Activated gamma-delta T cell treated with anti-CD3 and anti-CD28 coated beads, Interleukin-2, amount 50 U/mL, for 16 hours (primary cell): ENCODE results near the gene HEPHL1.

ENCODE experiments used
- DNase-seq: peaks from one replicate; pipeline ENCODE4 v3.0.0-alpha.2; 2020; ENCODE audit warnings: low read depth

HEPHL1 gene

DNA sequence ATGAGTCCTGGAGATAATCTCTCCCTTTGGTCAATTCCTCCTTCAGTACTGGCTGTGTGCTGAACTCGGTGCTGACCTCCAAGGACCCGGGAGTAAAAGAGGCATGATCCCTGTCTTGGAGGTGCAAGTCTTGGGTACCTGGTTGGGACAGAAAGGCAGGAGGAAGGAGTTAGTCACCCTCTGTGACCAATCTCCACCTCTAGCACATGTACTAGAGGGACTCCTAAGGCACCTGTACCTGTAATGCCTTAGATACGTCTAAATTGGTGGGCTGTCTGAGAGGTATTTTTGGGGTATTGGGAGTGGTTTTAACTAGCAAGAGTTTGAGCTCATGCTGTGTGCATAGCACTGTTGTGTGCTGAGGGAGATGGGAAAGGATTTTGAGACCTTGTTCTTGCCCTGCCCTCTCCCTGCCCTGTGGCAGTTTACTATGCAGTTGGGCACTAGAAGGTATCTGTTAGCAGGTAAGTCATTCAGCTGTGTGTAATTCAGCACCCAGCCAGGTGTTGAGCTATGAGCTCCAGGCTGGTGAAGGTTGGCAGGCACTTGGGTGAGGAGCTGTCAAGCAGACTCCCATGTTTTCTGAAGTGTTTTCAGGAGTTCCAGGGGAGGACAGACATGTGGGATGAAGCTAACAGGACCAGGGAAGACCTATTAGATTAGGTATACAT is 110.0 kb downstream of the HEPHL1 start:
- no peak for DNase-seq

DNA sequence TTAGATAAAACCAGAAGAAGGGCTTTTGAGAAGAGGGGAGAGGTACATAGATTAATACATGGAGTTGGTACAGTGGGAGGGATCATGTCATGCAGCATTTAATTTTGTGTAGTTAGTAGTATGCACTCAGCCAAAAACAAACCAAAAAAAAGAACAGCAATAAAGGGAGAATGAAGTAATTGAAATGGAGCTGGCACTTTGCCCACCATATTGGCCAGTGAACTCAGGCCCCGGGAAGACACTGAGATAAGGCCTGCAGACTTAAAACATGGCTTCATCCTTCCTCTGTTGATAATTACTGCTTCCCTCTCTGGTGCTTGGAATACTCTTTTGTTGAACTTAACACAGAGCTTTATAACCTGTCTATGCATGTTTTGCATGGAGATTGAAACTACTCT is 110.6 kb downstream of the HEPHL1 start:
- DNase-seq = no peak

DNA sequence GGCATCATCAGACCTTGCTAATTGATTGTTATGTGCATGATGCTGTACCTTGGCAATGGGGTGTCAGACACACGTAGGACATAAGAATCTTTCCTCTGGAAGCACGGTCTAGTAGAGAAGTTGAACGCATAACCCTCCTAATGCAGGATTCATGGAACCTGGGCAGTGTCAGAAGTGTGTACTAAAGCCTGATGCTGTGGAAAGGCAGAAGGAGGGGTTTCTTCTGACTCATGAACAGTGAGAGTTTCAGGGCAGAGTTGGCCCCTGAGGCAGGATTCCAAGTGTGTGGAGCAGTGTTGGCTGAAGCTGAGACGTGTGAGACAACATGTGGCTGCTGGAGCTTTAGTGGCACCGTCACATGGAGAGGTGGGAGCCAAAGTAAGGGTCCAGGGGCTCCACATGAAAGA is 111.0 kb downstream of the HEPHL1 start:
- no peak for DNase-seq

DNA sequence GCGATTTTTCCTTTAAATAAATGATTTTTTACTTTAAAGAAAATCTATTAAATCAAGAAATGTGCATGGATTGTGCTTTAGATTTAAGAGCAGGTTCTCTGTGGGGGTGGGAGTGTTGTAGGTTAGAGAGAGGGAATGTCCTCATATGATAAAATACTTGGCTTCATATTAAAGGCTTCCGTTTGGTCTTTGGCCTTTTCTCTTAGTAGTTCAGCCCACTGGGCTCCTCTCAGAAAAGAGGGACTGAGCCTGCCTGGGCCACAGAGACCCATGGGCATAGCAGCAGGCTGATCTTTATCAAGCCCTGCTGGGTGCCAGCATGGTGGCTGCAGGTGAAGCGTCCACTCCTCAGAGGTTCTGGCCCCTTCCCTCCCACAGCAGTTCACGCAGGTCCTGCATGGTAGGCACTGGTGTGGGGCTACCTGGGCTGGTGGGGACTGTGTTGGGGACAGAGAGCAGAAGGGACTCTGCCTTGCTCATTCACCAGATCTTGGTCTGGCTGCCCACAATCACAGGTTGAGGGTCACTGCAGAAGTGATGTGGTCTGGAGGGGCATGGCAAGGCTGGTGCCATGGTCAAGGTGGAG is 111.8 kb downstream of the HEPHL1 start:
- DNase-seq = no peak

DNA sequence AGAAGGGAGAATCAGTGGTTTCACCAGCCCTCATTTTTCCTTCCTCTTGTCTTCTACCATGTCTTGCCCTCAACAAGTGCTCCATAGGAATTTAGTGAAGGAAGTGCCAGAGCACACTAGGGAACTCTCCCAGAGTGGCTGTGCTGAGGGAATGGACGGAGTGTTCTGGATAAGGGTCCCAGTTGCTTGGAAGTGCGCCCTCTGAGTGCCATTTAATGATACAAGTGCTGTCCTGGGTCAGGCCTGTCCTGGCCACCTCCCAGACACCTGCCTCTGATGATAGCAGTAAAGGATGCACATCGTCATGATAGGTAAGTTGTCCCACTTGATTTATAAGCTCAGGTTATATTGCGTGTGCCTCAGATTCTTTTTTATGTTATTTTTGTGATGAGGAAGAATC is 112.6 kb downstream of the HEPHL1 start:
- no peak for DNase-seq

DNA sequence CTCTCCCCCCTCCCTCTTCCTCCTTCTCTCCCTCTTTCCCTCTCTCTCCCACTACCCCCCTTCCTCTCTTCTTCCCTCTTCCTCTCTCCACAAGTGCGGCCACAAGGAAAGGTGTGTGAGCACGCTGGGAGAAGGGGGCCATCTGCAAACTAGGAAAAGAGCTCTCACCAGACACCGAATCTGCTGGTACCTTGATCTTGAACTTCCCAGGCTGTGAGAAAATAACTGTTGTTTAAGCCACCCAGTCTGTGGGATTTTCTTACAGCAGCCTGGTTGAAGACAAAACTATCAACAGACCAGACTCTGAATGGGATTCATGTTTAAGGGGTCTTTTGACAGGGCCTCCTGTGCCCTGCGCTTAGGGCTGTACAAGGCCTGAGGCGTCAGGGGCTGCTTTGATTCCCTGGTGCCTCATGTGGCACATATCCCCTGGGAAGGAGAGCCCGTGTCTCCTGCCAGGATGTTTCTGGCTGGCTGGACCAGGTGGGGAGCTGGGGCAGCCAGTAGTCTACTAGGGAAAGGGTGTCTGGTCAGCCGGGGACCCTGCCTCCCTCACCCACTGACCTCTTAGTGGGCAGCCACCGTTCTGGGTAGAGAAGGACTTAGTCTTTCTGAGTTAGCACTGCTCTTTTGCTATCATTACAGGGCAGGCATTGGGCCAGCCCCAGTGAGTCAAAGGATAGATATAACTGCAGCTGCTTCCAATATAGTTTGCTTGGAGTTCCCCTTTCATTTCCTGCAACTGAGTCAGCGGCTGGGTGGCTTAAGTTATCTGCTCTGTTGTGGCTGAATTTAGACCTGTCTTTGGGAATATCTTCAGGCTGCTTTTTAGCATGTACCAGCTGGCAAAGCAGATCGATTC is 113.7 kb downstream of the HEPHL1 start:
- DNase-seq = no peak

DNA sequence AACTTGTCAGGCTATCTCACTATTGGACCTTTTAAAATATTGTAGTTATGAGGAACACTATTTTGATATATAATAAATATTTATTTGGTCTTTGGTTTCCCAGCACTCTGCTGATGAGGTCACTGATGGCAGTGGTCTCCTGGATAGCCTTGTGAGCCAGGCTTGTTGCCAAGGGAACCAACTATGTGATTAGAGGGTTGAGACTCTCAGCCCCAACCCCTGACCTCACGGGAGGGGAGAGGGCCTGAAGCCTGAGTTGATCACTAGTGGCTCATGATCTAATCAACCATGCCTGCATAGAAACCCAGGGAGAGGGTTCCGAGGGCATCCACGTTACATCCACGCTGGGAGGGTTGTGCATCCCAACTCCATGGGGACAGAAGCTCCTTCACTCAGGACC is 118.3 kb downstream of the HEPHL1 start:
- DNase-seq = no peak

DNA sequence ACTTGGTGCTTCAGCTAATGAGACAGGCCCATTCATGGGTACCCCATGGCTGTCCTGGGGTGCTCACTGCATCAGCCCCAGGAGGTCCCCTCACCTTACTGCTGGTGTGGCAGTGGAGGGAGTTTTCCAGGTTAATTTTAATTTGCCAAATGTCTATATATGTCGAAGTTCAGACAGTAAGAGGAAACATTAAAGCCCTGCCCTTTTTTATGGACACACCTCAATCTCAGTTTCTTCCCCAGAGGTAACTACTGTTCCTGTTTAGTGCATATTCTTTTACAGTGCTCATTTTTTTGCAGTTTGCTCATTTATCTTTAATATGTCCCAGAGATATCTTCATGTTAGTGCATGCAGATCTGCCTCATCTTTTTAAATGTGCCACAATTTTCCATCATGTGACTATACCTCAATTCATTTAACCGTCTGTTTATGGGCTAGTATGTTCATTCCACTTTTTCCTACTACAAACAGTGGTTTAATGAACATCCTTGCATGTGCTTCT is 119.1 kb downstream of the HEPHL1 start:
- DNase-seq = no peak

DNA sequence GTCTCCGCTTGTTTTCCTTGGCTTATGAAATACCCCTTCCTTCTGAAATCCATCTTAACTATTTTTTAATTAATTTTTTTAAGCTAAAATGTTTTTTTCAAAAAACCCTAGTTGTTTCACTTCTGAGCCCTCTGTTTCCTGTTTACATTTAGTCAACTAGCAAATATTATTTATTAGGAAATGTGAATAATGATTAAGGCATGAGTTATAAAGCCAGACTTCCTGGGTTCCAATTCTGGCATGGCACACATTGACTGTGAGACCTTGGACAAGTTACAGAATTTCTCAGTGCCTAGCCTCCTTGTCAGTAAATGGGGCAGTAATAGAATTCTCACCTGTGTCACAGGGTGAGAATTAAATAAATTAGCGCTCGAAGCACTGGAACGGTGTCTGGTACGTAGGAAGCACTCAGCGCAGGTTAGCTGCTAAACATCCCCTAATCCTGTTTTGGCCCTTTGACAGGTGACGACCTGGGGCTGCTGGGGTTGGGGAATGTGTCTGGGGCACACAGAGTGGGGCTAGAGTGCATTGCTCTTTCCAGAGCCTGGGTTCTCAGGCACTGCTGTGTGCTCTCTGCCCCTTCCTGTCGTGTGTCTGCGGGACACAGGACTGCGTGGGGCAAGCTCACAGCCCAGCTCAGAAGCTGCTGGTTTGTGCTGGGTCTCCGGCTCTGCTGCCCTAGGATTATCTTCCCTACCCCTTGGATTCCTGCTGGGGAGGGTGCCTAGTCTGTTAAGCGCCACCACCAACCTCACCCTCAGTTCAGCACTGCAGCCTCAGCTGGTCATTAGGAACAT is 120.6 kb downstream of the HEPHL1 start:
- no peak for DNase-seq

DNA sequence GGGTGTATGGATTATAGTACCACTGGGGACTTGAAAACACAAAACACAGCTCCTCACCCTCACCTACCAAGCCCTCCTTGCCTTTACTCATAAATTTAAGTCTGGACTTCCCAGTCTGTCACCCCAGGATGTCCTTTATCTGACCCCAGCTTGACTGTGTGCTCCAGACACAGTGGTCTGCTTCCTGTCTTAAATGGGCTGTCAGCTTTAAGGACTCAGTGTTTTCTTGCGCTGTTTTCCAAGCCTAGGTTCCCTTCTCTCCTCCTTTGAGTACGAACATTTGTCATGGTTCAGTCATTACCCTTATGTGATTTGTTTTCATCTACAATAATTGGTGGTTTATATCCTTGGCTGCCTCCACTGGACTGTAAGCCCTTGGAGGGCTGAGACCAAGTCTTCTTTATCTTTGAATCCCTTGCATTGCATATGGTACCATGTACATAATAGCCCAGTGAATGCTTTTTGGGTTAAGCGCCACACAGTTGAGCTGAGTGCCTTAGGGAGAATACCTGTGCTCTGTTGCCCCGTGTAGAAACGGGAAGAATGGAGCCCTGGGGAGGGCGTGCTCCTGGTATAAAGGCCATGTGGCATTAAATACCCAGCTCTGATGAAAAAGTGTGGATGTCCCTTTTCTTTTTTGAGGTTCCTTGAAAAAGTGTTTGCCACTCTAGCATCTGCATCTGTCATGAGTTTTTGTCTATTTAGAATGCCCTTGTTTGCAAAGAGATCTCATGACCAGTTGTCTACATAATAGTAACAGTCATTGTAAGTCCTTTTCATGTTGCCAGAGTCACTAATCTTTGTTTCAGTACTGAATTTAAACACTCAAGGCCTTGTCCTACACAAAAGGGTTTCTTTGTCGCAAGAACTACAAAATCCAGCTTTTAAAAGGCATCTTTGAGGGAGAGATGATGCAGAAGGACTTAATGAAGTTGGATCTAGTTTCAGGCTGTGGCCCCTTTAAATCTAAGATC is 121.4 kb downstream of the HEPHL1 start:
- DNase-seq = no peak

DNA sequence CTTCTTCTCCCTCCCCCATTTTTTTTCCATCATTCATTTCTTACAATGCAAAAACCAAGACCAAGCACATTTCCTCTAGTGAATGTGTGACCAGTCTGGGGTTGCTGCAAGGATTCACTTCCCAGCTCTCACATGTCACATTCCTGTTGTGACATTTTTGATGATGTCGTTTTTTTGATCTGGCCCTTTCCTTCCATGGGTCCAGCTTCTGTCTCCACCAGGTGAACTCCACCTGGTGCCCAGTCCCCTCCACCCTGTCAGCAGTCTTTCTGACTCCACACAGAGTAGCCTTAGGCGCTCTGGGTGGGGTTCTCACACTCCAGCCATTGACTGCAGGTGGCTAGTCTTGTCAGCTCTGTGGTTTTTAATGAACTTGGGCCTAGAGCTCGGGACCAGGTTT is 123.1 kb downstream of the HEPHL1 start:
- DNase-seq = no peak

DNA sequence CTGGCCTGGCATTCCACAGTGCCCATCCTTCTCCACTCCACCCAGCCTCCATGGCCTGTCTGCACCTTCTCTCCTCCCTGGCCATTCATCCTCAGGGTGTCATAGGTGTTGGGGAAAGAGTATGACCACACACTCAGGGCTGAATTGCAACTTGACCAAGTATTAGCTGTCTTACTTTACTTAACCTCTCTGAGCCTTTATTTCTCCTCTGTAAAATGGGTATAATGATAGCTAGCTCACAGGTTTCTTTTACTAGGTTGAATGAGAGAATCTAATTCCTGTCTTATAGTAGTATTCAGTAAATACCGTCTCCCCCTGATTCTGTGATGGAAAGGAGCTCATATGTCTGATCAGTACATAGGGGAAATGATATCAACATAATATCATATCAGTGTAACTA is 123.5 kb downstream of the HEPHL1 start:
- DNase-seq = no peak

DNA sequence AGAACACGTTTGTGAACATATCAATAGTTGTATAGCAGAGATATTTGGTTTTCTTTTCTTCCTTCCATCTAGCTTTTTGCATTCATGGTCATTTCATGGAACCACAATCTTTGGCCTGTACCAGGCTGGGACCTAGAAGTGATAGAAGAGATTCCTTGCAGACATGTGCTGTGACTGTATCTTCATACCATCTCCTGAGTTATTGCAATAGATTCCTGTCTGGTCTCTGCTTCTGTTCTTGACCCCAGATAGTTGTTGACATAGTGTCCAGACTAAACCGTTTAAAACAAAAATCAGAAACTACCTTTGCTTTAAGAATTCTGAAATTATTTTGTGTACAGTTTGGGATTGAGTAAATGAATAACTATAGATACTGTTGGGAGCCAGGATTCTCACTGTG is 124.3 kb downstream of the HEPHL1 start:
- DNase-seq = no peak

DNA sequence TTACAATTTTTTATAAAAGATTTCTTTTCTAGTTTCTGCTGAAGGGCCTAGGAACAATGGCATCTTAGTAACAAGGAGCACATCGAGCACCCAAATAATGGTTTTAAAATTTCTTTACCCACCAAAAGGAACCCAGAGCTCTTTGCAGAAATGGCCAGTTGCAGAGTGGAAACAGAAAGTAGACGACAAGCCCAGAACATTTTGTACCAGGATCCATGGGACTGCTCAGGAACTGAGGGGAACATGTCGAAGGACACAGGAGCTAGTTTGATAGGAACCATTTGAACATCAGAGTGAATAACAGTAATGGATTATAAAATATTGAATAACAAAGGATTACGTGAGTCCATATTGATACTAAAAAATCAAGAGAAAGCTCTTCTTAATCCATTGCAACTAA is 124.8 kb downstream of the HEPHL1 start:
- no peak for DNase-seq

DNA sequence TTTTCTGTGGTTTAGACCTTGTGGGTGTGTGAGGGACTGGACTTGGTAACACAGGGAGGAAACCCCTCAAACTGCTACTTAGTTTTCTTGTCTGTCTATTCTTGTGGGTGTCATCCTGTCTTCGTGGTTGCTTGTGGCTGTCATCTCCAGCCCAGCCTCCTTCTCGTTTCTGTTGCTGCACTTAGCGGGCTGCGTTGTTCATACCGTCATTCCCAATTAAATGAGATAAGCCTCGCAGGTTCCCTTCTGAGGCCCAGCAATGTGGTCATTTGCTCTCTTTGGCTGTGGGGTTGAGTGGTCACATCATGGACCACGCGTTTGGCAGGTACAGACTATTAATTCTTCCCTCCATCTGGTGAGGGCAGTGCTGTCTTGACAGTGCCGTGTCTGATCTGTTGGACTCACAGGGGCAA is 126.3 kb downstream of the HEPHL1 start:
- DNase-seq = no peak

DNA sequence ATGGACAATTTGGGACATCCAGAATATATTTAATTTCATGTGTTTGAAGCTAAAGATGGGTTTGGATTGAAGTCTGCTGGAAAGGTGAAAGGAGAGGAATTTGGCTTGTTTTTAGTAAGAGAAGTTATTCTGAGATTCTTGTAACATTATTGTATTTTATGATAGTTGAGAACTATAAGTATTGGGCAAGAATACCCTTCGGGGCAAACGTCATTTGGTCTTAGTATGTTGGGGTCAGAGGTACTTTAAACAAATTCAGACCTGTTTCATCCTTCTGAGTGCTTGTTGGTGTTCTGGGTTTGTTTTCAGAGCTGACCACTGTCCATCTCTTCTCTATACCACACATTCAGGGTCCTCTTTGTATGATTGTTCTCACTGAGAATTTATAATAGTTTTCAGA is 127.0 kb downstream of the HEPHL1 start:
- no peak for DNase-seq

DNA sequence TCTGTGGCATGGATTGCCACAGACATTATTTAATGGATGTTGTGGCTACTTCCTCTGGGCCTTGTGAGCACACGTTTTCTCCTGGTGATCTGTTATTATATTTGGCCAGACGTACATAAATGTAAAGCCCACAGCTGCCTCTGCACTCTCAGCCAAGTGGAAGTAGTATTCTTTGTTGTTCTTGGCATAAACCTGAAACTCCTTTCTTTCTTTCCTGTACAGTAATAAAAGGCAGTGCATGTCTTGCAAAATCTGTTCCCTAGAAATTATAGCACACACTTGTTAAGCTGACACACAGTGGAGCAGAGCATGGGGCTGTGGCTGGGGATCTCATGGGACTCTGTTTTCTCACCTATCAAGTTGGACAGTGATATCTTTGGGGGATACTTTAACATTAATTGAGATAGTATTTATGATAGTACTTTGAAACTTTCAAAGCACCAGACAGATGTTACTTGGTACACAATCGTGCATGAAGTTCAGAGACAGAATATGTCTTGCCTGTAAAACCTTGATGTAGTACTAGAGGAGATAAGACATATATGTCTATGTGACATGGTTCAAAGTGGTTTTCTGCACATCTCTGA is 128.4 kb downstream of the HEPHL1 start:
- DNase-seq = no peak

DNA sequence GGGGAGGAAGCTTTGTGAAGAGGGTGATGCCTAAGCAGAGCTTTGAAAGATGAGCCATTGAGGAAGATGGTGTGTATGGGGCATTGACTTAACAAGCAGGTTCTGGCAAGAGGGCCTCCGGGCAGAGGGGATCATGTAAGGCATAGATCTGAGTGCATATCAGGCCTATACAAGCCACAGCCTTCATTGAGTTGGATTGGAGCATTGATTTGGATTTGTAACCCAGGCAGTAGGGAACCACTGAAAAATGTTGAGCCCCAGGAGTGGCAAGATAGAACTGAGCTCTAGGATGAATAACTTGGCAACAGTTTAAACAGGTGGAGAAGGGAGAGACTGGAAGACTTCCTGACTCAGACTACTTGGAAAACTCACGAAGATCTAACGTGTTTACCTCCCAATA is 128.9 kb downstream of the HEPHL1 start:
- DNase-seq = no peak

DNA sequence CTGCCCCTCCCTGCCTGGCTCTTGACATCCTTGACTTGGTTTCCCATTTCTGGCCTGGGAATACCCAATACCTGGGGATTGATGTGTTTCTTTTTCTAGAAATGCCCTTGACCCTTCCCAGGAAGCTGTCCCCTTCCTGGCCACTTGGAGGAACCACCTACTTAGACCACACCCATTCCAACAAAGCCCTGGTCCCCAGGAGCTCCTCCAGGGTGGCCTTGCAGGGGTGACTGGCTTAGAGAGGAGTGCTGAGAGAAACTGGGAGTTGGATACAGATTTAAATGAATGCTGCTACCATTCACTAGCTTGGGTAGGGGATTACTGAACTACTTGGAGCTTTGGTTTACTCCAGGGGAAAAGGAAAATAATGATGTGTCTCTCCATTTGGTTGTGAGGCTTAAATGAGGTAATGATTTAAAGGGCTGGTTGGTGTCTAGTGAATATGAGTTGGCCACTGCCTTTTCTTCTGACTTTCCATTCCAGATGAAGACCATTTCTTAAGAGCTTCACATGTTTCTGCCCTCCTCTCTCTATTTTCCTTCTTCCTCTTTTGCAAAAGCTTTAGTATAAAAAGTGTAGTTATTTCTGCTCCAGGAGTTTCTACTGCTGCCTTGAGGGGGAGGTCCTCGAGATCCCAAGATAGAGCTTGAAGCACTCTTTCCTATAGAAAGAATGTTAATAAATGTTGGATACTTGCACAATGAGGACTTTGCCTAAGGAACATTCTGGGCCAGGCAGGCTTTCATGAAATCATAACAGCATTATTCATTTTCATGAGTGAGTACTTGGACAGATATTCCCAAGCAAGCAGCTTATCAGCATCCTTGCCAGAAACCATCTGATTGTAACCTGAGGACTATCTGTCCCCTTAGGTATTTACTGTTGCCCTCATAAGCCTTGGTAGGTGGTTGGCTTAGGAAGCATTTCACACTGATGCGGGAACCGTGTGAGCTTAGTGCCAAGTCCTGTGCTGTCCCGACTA is 129.8 kb downstream of the HEPHL1 start:
- DNase-seq = no peak
